HG03139 (cell line): ENCODE data around the gene RALGAPA2.
"Not testable (repeated sequence)": the region's sequence is repeated elsewhere in the genome, so short reads cannot be mapped to it uniquely, and the experiment has no call there.

Experiments
- ATAC-seq: cut with Tn5 transposase; IDR thresholded peaks from one replicate; pipeline ENCODE4 v1.9.1; 2021; ENCODE audit not compliant: unreplicated experiment

RALGAPA2 gene

DNA sequence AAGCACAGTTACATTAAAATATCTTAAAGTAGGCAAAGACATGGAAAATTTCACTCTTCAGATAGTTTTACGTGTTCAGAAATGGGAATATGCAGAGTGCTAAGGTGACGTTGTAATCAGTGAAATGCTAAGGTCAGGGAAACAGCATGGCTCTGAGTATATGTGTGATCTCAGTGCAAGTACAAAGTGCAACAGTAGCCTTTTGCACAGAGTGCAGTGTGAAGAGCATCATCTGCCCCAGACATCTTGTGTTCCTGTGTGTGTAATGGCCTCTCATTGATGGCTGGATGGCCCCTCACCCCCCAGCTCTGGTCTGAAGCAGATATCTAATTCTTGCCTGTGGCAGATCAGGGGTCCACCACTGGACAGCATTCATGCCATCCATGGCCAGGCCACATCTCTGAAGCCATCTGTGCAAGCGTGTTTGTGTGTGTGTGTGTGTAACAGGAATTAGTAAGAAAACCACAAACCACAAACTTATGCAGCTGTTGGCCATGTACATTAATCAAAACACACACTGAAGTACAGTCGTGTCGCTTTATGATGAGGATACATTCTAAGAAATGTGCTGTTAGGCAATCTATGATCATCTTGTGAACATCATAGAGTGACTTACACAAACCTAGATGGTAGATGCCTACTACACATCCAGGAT, 165.1 kb downstream of the RALGAPA2 start:
- ATAC-seq, result no peak

GRCh38 chr20:20546402-20546801, 166.0 kb downstream of the RALGAPA2 start:
- ATAC-seq, result no peak

GRCh38 chr20:20543348-20543747, 169.1 kb downstream of the RALGAPA2 start:
- ATAC-seq, result not testable (repeated sequence)

DNA sequence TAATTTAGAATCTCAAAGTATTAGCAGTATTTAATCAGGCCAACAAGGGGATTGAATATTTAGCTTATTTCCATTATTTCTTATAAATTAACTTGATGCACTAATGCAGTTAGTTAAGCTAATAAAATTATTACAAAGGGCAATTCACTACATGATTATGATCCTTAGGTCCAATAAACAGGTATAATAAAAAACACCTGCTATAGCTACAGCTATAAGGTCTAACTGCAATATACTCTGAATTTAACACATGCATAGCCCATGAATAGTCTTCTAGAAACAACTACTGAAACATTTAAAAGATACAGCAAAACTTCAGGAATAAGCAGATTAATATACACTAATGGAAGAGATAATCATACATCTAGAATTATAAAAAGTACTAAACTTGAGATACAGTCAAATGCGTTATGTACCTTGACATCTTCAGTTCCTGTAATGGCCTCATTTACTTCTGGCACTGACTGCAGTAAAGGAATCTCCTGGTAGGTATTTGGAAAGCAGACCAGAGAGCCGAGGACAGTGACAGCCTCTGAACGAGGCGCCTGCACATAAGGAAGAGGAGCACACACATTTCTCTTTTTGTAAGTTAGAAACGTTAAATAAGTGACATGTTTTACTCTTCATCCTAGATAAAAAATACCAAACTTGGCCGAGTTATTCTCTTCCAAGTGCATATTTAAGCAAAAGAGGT, 176.1 kb downstream of the RALGAPA2 start:
- no peak for ATAC-seq

DNA sequence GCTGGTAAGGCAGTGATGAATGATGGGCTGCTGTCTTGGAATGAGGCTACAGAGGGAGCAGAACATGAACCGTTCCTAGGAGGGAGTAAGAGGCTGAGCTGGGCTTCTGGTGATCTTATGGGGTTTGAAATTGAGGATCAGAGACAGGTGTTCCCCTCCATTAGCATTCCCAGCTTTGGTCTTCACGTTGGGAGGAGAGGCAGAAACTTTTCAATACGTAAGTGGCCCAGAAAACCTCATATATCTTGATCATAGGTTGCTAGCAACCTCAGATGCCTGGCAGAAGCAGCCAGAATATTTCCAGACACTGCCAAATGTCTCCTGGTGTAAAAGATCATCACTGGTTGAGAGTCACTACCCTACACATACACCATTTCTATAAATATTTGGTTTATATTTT, 177.4 kb downstream of the RALGAPA2 start:
- no peak for ATAC-seq

DNA sequence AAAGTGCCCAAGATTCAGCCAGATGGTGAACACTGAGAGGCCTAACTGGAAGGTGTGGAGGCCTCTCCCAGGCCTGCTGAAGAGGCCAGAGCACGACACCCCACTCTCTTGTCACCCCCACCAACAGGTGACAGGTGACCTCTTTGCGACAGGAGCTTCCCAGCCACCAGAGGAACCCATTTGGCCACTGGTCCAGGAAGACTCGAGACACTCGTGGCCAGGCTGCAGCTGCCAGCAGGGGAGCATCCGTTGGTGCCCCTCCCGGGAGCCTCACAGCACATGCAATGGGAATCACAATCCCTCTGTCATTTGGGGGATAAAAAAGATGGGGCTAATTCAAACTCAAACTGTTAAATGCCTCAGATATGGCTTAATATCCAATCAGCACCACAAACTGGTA, 181.2 kb downstream of the RALGAPA2 start:
- ATAC-seq, result no peak

DNA sequence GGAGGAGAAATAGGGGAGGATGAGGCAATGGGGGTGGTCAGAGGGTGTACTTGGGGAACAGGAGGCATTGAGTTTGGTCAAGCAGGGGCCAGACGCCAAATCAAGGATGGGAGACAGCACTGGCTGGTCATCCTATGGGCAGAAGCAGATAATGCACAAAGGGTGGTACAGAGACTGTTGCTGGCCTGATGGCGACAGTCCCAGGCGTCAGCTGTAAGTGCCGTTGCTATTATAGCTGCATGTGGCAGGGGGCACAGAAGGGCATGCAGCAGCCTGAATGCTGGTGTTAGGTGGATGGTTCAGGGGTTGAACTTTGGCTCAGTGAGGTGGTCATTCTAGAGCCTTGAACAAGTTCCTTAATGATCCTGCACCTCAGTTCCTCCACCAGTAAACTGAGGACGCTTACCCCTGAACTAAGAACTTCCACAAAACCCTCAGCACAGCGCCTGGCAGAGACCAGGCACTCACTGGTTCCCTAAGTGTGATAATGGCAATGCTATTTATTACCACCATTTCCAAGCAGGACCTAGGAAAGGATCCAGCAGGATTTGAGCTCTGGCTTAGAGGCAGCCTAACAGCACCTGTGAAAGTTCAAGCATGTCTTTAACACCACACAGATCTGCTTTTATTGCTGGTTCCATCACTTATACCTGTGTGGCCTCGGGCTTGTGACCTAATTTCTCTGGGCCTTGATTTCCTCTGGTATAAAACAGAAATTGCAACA, 181.9 kb downstream of the RALGAPA2 start:
- no peak for ATAC-seq

DNA sequence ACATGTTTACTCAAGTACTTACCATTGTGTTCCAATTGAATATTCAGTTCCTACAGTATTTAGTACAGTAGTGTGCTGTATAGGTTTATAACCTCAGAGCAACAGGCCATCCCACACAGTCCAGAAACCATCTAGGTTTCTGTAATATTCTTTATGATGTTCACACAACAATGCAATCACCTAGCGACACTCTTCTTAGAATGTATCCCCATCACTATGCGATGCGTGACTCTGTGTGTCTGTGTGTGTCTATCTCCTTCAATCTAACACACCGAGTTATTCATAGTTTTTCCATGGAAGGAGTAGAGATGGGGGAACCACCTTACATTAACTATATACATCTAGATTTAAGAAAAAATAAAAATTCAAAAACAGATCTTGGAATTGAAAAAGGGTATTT, 182.8 kb downstream of the RALGAPA2 start:
- no peak for ATAC-seq

GRCh38 chr20:20528861-20529260, 183.6 kb downstream of the RALGAPA2 start:
- no peak for ATAC-seq

GRCh38 chr20:20527661-20528060, 184.8 kb downstream of the RALGAPA2 start:
- no peak for ATAC-seq

DNA sequence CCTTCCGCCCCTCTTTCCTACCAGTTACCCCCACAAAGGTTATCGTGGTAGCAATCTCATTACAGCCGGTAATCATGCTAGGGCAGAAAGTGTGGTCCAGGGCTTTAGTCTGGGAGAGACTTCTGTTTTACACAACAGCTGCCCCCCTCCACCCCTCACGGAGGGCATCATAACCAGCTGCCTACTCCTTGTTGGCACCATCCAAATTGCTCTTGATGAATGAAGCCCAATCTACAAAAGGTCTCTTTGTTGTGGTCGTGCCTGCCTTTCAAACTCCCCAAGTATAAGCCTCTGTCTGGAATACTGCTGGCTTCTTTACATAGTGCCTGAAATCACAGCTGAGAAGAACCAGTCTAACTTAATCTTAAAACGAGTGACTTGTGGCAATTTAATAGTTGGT, 186.7 kb downstream of the RALGAPA2 start:
- no peak for ATAC-seq

- no peak for ATAC-seq
Measured at GRCh38 chr20:20525214-20525613, 187.2 kb downstream of the RALGAPA2 start.

DNA sequence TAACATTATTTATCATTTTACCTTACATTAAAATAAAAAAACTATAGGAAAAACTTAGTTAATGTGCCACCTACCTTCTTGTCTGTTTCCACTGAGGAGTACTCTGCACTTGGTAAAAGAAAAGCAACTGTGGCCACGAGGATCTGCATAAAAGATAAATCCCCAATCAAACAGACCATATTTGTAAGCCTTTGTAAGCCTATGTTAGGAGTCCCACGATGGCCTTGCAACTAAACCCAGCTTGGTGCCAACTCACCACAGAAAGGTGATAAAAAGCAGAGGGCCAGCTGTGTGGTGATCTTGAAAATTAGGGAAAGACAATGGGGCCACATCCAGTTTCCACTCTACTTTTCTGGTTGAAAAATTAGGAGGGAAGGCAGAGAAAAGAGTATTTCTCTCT, 187.7 kb downstream of the RALGAPA2 start:
- ATAC-seq, result no peak

- ATAC-seq, result no peak
Measured at GRCh38 chr20:20521736-20522135, 190.7 kb downstream of the RALGAPA2 start.

- ATAC-seq, result no peak
Measured at GRCh38 chr20:20520776-20521175, 191.7 kb downstream of the RALGAPA2 start.

DNA sequence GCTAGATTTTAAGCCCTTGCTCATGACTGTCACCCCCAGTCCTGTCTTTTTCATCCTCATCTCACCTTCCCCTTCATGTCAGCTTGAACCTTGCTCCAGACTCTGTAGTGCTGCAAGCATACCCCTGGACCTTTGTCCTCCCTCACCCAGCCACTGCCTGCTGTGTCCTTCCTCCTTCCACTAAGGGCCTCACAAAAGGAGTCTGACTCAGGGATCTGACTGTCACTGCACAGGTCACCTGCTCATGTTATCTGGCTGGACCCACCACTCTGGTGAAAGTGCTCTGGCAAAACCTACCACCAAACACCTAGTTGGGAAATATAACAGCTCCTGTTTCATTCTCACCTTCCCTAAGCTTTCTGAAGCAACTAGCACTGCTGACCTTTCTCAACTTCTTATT, 193.2 kb downstream of the RALGAPA2 start:
- no peak for ATAC-seq

- ATAC-seq, result no peak
Measured at GRCh38 chr20:20518263-20518662, 194.2 kb downstream of the RALGAPA2 start.

- ATAC-seq, result no peak
Measured at GRCh38 chr20:20517296-20517695, 195.1 kb downstream of the RALGAPA2 start.

GRCh38 chr20:20513720-20514119, 198.7 kb downstream of the RALGAPA2 start:
- ATAC-seq, result no peak

DNA sequence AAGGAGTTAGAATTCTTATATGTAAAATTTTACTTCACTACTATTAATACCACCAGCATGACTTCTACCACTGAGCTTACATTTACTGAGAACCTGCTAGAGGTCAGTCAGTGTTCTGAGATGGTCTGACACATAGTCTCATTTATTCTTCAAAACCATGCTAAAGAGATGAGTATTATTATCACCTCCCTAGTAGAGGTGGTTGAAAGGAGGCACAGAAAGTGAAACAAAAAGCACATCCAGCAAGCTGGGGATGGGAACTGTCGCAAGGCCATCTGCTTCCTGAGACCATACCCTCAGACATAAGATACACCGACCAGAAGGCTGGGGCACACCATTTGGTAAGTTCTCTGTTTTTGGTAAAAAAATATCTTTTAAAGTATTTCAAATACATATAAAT, 206.9 kb downstream of the RALGAPA2 start:
- ATAC-seq, result peak; percentile 76

DNA sequence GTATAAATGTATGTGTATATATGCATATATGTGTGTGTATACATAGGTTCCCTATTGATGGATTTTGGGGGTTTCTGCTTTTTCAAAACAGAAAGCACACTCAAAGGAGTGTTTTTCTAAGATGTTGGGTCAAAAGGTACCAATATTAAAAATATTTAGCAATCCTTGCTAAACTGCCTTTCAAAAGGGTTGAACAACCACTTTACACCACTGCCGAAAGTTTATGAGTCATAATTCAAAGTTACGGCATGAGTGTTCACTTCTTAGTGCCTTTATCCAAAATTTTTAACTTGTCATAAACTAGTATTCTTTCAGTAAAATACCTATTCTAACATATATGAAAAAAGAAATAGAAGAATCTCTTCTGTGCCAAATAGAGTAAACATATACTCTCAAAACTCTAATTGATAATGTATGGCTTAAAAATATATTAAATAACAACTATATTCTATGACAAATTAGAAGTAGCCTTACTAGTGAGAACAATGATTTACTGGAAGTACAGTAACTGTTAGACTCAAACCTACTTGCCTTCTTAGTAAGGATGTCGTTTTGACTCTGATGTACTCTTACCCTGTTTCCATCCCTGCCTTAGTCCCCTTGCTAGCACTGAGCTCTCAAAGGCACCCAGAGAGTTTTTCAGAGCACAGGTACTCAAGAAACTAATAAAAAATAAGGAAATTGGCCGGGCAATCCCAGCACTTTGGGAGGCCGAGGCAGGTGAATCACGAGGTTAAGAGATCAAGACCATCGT, 208.5 kb downstream of the RALGAPA2 start:
- no peak for ATAC-seq
